K562 (cell line): ENCODE results near the gene ZNF865. TPM values are rescaled to one million over a fixed set of nuclear protein-coding genes. Genes with fewer than 3 reads are reported as not detected.
A peak's percentile ranks its signal among the peaks of the same experiment; 100 is the strongest.

Source experiments
- ATAC-seq: fragments of 200-7000 bp; cut with Tn5 transposase; 3 replicates; pipeline ENCODE4 v1.9.1; 2020; ENCODE audit warnings: moderate library complexity
- BruUV-seq: library from RNA; stranded (reverse); fragments of 400-500 nt; replicated peaks from 2 replicates; lab custom pipeline; 2021; lab: Mats Ljungman, UMichigan
- CTCF ChIA-PET: fragments of 300-600 bp; formaldehyde crosslinking; extraction: SDS; loops from one replicate; lab custom pipeline; 2021; ENCODE audit warnings: low intra/inter-chr PET ratio; lab: Yijun Ruan, JAX
- POLR2A ChIA-PET: fragments of 300-600, 350-650 bp; sonication (Branson Sonifier 250); formaldehyde crosslinking; extraction: SDS; loops from one replicate; lab custom pipeline; 2021; ENCODE audit warnings: antibody characterized with exemption, inconsistent platforms; lab: Yijun Ruan, JAX
- DNase-seq, 4 experiments: peaks; one replicate each; pipeline versions ENCODE4 v3.0.0 to v3.0.0-alpha.2; 2011 to 2018; ENCODE audit warnings: low spot score in 3 of 4, mixed read lengths in 3 of 4; ENCODE audit errors: extremely low read depth in 1 of 4
- FAIRE-seq: peaks from 2 replicates; lab custom pipeline; 2011; peaks lifted over from hg19 to GRCh38; lab: Jason Lieb, UNC
- H2AFZ ChIP-seq: 2 replicates; pipeline ENCODE4 v1.6.0; 2011; ENCODE audit warnings: low read depth, low read length, control low read depth, inconsistent platforms
- H3K27ac ChIP-seq: fragments of 200-600 bp; 3 replicates; pipeline ENCODE4 v1.8.0; 2011; ENCODE audit warnings: low read depth, mild to moderate bottlenecking, control low read depth, inconsistent platforms, low read length, moderate library complexity, mixed read lengths; ENCODE audit errors: extremely low read depth
- H3K27me3 ChIP-seq, 2 experiments: fragments of 300-600 bp in 1 of 2; 2 replicates in 1 of 2; 3 replicates in 1 of 2; pipeline versions ENCODE4 v1.6.0 to v1.8.0; 2011; ENCODE audit warnings: inconsistent platforms in 2 of 2, low read length in 2 of 2, mild to moderate bottlenecking in 1 of 2, mixed read lengths in 1 of 2, moderate library complexity in 1 of 2; ENCODE audit not compliant: control insufficient read depth in 2 of 2, insufficient read depth in 2 of 2
- H3K36me3 ChIP-seq: fragments of 300-600 bp; 3 replicates; pipeline ENCODE4 v1.8.0; 2011; ENCODE audit warnings: mild to moderate bottlenecking, low read length, inconsistent platforms; ENCODE audit not compliant: control insufficient read depth, insufficient read depth
- H3K4me1 ChIP-seq, 2 experiments: fragments of 200-600 bp in 1 of 2; replicated peaks in 1 of 2; 2 replicates in 1 of 2; 3 replicates in 1 of 2; pipeline versions ENCODE4 v1.5.1 to v1.8.0; 2011; ENCODE audit warnings: inconsistent platforms in 2 of 2, low read length in 2 of 2, mild to moderate bottlenecking in 1 of 2, mixed read lengths in 1 of 2, moderate library complexity in 1 of 2; ENCODE audit not compliant: control insufficient read depth in 2 of 2, insufficient read depth in 2 of 2
- H3K4me2 ChIP-seq: 2 replicates; pipeline ENCODE4 v1.6.1; 2011; ENCODE audit warnings: low read length, control low read depth, inconsistent platforms, mixed read lengths; ENCODE audit not compliant: insufficient read depth
- H3K4me3 ChIP-seq: fragments of 200-600 bp; sonication (generic), shearing (Covaris generic); 2 replicates; pipeline ENCODE4 v1.5.1; 2016; ENCODE audit warnings: control low read depth, inconsistent platforms
- H3K79me2 ChIP-seq: fragments of 200-600 bp; 3 replicates; pipeline ENCODE4 v1.8.0; 2011; ENCODE audit warnings: low read length, inconsistent platforms; ENCODE audit not compliant: control insufficient read depth, insufficient read depth
- H3K9ac ChIP-seq, 2 experiments: 2 replicates each; pipeline versions ENCODE4 v1.6.0 to v1.6.1; 2011; ENCODE audit warnings: low read depth in 2 of 2, low read length in 2 of 2, control low read depth in 1 of 2, inconsistent platforms in 1 of 2, mild to moderate bottlenecking in 1 of 2, mixed read lengths in 1 of 2; ENCODE audit not compliant: insufficient read depth in 1 of 2
- H3K9me1 ChIP-seq: one replicate; pipeline ENCODE4 v1.6.0; 2011; ENCODE audit warnings: inconsistent platforms, mild to moderate bottlenecking, low read length, moderate library complexity; ENCODE audit not compliant: control insufficient read depth, insufficient read depth
- H3K9me3 ChIP-seq: replicated peaks from 2 replicates; pipeline ENCODE4 v1.5.1; 2011; ENCODE audit warnings: low read depth, low read length, inconsistent platforms; ENCODE audit not compliant: control insufficient read depth, insufficient read depth
- H4K20me1 ChIP-seq: replicated peaks from 2 replicates; pipeline ENCODE4 v1.6.1; 2011; ENCODE audit warnings: low read length, inconsistent platforms, mixed read lengths; ENCODE audit not compliant: control insufficient read depth, insufficient read depth
- ARID4B ChIP-seq: sonication (generic); formaldehyde crosslinking; IDR thresholded peaks from 2 replicates; pipeline ENCODE4 v1.8.0; 2022; ENCODE audit warnings: mild to moderate bottlenecking, missing genetic modification reagents
- KDM5B ChIP-seq: fragments of 200-600 bp; sonication (generic); IDR thresholded peaks from 2 replicates; pipeline ENCODE4 v1.6.1; 2012; ENCODE audit warnings: low read depth, mild to moderate bottlenecking, moderate library complexity, low read length, control low read depth, inconsistent platforms; ENCODE audit not compliant: insufficient replicate concordance
- RBFOX2 ChIP-seq: fragments of 200-400 bp; formaldehyde crosslinking; IDR thresholded peaks from 2 replicates; pipeline ENCODE4 v1.6.1; 2017; ENCODE audit warnings: low read depth, mild to moderate bottlenecking, low read length, moderate library complexity
- THRAP3 ChIP-seq: fragments of 450-650 bp; IDR thresholded peaks from 2 replicates; pipeline ENCODE4 v1.6.1; 2016; ENCODE audit warnings: mild to moderate bottlenecking, inconsistent platforms, borderline replicate concordance
- ZFX ChIP-seq: sonication (generic); formaldehyde crosslinking; IDR thresholded peaks from 2 replicates; pipeline ENCODE4 v1.8.0; 2022; ENCODE audit warnings: mild to moderate bottlenecking, missing genetic modification reagents, moderate library complexity
- WGBS: fragments of 100-300 bp; shearing (Covaris generic); methylation state at CpG from one replicate; pipeline ENCODE4 v1.1.6; 2016; ENCODE audit warnings: low coverage, mixed read lengths; ENCODE audit not compliant: insufficient coverage; ENCODE audit errors: missing lambda C conversion rate; 5-methylcytosine and 5-hydroxymethylcytosine counted together
- in situ Hi-C: fragments of 300-500 bp; cut with MboI; formaldehyde crosslinking; loops from 4 replicates; pipeline ENCODE4 v1.15.0; 2018; ENCODE audit warnings: inconsistent platforms, mixed read lengths
- intact Hi-C: fragments of 100-400 bp; cut with micrococcal nuclease; formaldehyde crosslinking; loops from 2 replicates; pipeline ENCODE4 v1.14.2; 2022
- polyA plus RNA-seq, 8 experiments: library from polyadenylated mRNA; depleted of rRNA in 4 of 8; stranded (reverse) in 5 of 8; unstranded in 3 of 8; fragments of >200 nt; fragmentation: Nextera tagmentation in 2 of 8; fragmentation: Illumina TruSeq in 1 of 8; extraction: Ambion mirVana in 2 of 8; extraction: Trizol in 1 of 8; gene quantifications; 2 replicates each; pipeline versions ENCODE4 v1.2.1 to v1.2.3, GENCODE V29; 2011 to 2014; ENCODE audit warnings: inconsistent platforms in 1 of 8, missing spikeins in 1 of 8
- total RNA-seq, 7 experiments: library from RNA; depleted of rRNA in 6 of 7; stranded (reverse); fragments of >200 nt in 6 of 7; fragmentation: Illumina TruSeq in 2 of 7; extraction: Trizol in 2 of 7; gene quantifications; 2 replicates each; pipeline versions ENCODE4 v1.2.1 to v1.2.3, GENCODE V29; 2011 to 2021; ENCODE audit warnings: low replicate concordance in 1 of 7

ZNF865 gene
- total and polyA plus RNA-seq, 9 of the 15 experiments (the other 6 are each of a cell fraction or from before 2014, with no cell fraction given): 0.40 to 18.8 (median 1.6) TPM; not detected in 2

GRCh38 chr19:55660991-55661390 is 55.5 kb downstream of the ZNF865 start:
- peaks cover 10% of the 10 kb centered on the region for H3K9me1 ChIP-seq
- no peak overlapping the region for H2AFZ ChIP-seq
- H3K4me1 ChIP-seq: peaks cover 20 to 21% of the 10 kb centered on the region in 2 experiments; a peak in 4 of 5 replicates
- no peaks in the 10 kb centered on the region for H3K9me3 ChIP-seq
- DNase-seq (no peak), FAIRE-seq (no peak)
- H3K4me3 ChIP-seq: no peak overlapping the region
- no peak overlapping the region for H3K27ac ChIP-seq
- no peak overlapping the region for H3K4me2 ChIP-seq
- intact Hi-C loops (no loop called here), in situ Hi-C loops (no loop called here)
- POLR2A ChIA-PET: interaction anchor here (0.6 kb wide), 1 partner anchor 1624 kb away, joined by 3 read pairs; no protein-coding TSS in a partner anchor
- H3K79me2 ChIP-seq: peaks cover 88% of the 10 kb centered on the region
- H3K27me3 ChIP-seq: no peaks in the 10 kb centered on the region
- no peak overlapping the region for H3K9ac ChIP-seq
- CTCF ChIA-PET: no interaction called here
- no peak for TF ChIP-seq THRAP3
- no peak for TF ChIP-seq ZFX (CRISPR knock-in tag)
- TF ChIP-seq RBFOX2: 0 out of 2 replicates have a peak, but pooled peaks have one; percentile 16
- no peak for TF ChIP-seq KDM5B
- no peak for TF ChIP-seq ARID4B (CRISPR knock-in tag)
- TF ChIP-seq, all 486 proteins: peak for 1
- Histone ChIP-seq H4K20me1 (peaks cover 64% of the 10 kb centered on the region), H3K36me3 (peaks cover 97% of the 10 kb centered on the region)
- WGBS: 89% methylated on average over 7 of the region's 16 CpGs
- ATAC-seq: no peak
- BruUV-seq: no TSS peak
